HepG2 (cell line): ENCODE measurements around the gene CASZ1. TPM values are rescaled to one million over a fixed set of nuclear protein-coding genes. Genes with fewer than 3 reads are reported as not detected.

Experiments
- ATAC-seq: fragments of 200-7000 bp; cut with Tn5 transposase; 3 replicates; pipeline ENCODE4 v1.9.1; 2020; ENCODE audit warnings: mild to moderate bottlenecking, moderate library complexity
- BruUV-seq: library from RNA; stranded (reverse); fragments of 400-500 nt; replicated peaks from 2 replicates; lab custom pipeline; 2021; lab: Mats Ljungman, UMichigan
- CTCF ChIA-PET: fragments of 300-600 bp; formaldehyde crosslinking; extraction: SDS; loops from one replicate; lab custom pipeline; 2021; ENCODE audit warnings: low total read pairs, inconsistent platforms, low intra/inter-chr PET ratio; lab: Yijun Ruan, JAX
- POLR2A ChIA-PET: fragments of 350-600 bp; sonication (Branson Sonifier 250); formaldehyde crosslinking; loops from one replicate; lab custom pipeline; 2020; ENCODE audit warnings: antibody characterized with exemption, inconsistent platforms; lab: Yijun Ruan, JAX
- DNase-seq: peaks from one replicate; pipeline ENCODE4 v3.0.0-alpha.2; 2015; ENCODE audit warnings: low spot score
- FAIRE-seq: peaks from 3 replicates; lab custom pipeline; 2011; peaks lifted over from hg19 to GRCh38; lab: Jason Lieb, UNC
- H2AFZ ChIP-seq: one replicate; pipeline ENCODE4 v1.6.1; 2011; ENCODE audit warnings: low read length, inconsistent platforms
- H3K27ac ChIP-seq: fragments of 300-600 bp; 3 replicates; pipeline ENCODE4 v1.8.0; 2011; ENCODE audit warnings: mixed run types, mild to moderate bottlenecking, mixed read lengths, low read length, inconsistent platforms; ENCODE audit not compliant: insufficient read depth; ENCODE audit errors: extremely low read length
- H3K27me3 ChIP-seq, 2 experiments: fragments of 200-600 bp in 1 of 2; 2 replicates in 1 of 2; 3 replicates in 1 of 2; pipeline versions ENCODE4 v1.6.0 to v1.8.0; 2011; ENCODE audit warnings: low read length in 2 of 2, mild to moderate bottlenecking in 2 of 2, moderate library complexity in 2 of 2, inconsistent platforms in 1 of 2; ENCODE audit not compliant: insufficient read depth in 2 of 2, control insufficient read depth in 1 of 2
- H3K36me3 ChIP-seq, 2 experiments: fragments of 200-600 bp in 1 of 2; replicated peaks in 1 of 2; 2 replicates in 1 of 2; 3 replicates in 1 of 2; pipeline versions ENCODE4 v1.5.1 to v1.8.0; 2011; ENCODE audit warnings: low read length in 2 of 2, inconsistent platforms in 1 of 2; ENCODE audit not compliant: insufficient read depth in 2 of 2, control insufficient read depth in 1 of 2
- H3K4me1 ChIP-seq: 2 replicates; pipeline ENCODE4 v1.5.1; 2012; ENCODE audit warnings: low read length, inconsistent platforms; ENCODE audit not compliant: insufficient read depth
- H3K4me2 ChIP-seq: 2 replicates; pipeline ENCODE4 v1.6.0; 2011; ENCODE audit warnings: low read depth, low read length, inconsistent platforms
- H3K4me3 ChIP-seq, 3 experiments: fragments of 200-600 bp in 1 of 3; sonication (generic), shearing (Covaris generic) in 1 of 3; replicated peaks in 1 of 3; 2 replicates each; pipeline ENCODE4 v1.5.1; 2011 to 2016; ENCODE audit warnings: low read length in 3 of 3, inconsistent platforms in 2 of 3, low read depth in 2 of 3, mild to moderate bottlenecking in 2 of 3, control low read depth in 1 of 3, mixed read lengths in 1 of 3; ENCODE audit not compliant: insufficient read depth in 1 of 3
- H3K79me2 ChIP-seq: one replicate; pipeline ENCODE4 v1.6.1; 2011; ENCODE audit warnings: low read length, inconsistent platforms; ENCODE audit not compliant: insufficient read depth
- H3K9ac ChIP-seq: 2 replicates; pipeline ENCODE4 v1.6.0; 2011; ENCODE audit warnings: mild to moderate bottlenecking, low read depth, low read length, inconsistent platforms; ENCODE audit not compliant: insufficient read depth
- H3K9me3 ChIP-seq: 2 replicates; pipeline ENCODE4 v1.5.1; 2012; ENCODE audit warnings: mild to moderate bottlenecking, low read length
- H4K20me1 ChIP-seq: 2 replicates; pipeline ENCODE4 v1.6.0; 2011; ENCODE audit warnings: inconsistent platforms, mild to moderate bottlenecking, low read length, moderate library complexity; ENCODE audit not compliant: insufficient read depth
- ATF2 ChIP-seq: sonication (generic); formaldehyde crosslinking; IDR thresholded peaks from 2 replicates; pipeline ENCODE4 v1.4.0; 2020; ENCODE audit warnings: missing genetic modification reagents
- EED ChIP-seq: sonication (generic); formaldehyde crosslinking; IDR thresholded peaks from 2 replicates; pipeline ENCODE4 v1.5.0; 2020; ENCODE audit warnings: mild to moderate bottlenecking, missing genetic modification reagents
- ETV6 ChIP-seq: sonication (generic); formaldehyde crosslinking; conservative IDR thresholded peaks from 2 replicates; pipeline ENCODE4 v1.4.0; 2020; ENCODE audit warnings: missing genetic modification reagents
- HNF4G ChIP-seq, 2 experiments: sonication (generic) in 1 of 2; formaldehyde crosslinking in 1 of 2; IDR thresholded peaks; 2 replicates each; pipeline versions ENCODE4 v1.4.0 to v1.6.1; 2011 to 2020; ENCODE audit warnings: borderline replicate concordance in 2 of 2, low read depth in 2 of 2, mild to moderate bottlenecking in 2 of 2, low read length in 1 of 2, missing genetic modification reagents in 1 of 2, moderate library complexity in 1 of 2
- KLF12 ChIP-seq: sonication (generic); formaldehyde crosslinking; IDR thresholded peaks from 2 replicates; pipeline ENCODE4 v1.4.0; 2020; ENCODE audit warnings: missing genetic modification reagents, borderline replicate concordance
- KMT2A ChIP-seq: sonication (generic); formaldehyde crosslinking; IDR thresholded peaks from 2 replicates; pipeline ENCODE4 v1.4.0; 2020; ENCODE audit warnings: missing genetic modification reagents
- MED13 ChIP-seq: sonication (generic); formaldehyde crosslinking; IDR thresholded peaks from 2 replicates; pipeline ENCODE4 v1.5.0; 2020; ENCODE audit warnings: missing genetic modification reagents
- NAIF1 ChIP-seq: sonication (generic); formaldehyde crosslinking; IDR thresholded peaks from 2 replicates; pipeline ENCODE4 v1.5.0; 2020; ENCODE audit warnings: mild to moderate bottlenecking, missing genetic modification reagents, borderline replicate concordance
- RAD51 ChIP-seq: fragments of 450-650 bp; IDR thresholded peaks from 2 replicates; pipeline ENCODE4 v1.6.1; 2016; ENCODE audit warnings: borderline replicate concordance
- RBFOX2 ChIP-seq: fragments of 200-400 bp; formaldehyde crosslinking; IDR thresholded peaks from 2 replicates; pipeline ENCODE4 v1.6.1; 2017; ENCODE audit warnings: low read depth, mild to moderate bottlenecking, low read length
- RCOR2 ChIP-seq: IDR thresholded peaks from 2 replicates; pipeline ENCODE4 v1.6.1; 2016; ENCODE audit warnings: missing biosample characterization, missing genetic modification reagents
- SKI ChIP-seq: fragments of 450-650 bp; IDR thresholded peaks from one replicate; pipeline ENCODE4 v1.6.1; 2018; ENCODE audit warnings: mild to moderate bottlenecking; ENCODE audit not compliant: partially characterized antibody
- ZBTB33 ChIP-seq: sonication (generic); formaldehyde crosslinking; IDR thresholded peaks from 2 replicates; pipeline ENCODE4 v1.4.0; 2020; ENCODE audit warnings: missing genetic modification reagents
- ZFP90 ChIP-seq: sonication (generic); formaldehyde crosslinking; IDR thresholded peaks from 2 replicates; pipeline ENCODE4 v1.8.0; 2022; ENCODE audit warnings: missing genetic modification reagents, mild to moderate bottlenecking, inconsistent platforms, borderline replicate concordance
- ZIK1 ChIP-seq: sonication (generic); formaldehyde crosslinking; IDR thresholded peaks from 2 replicates; pipeline ENCODE4 v1.5.0; 2020; ENCODE audit warnings: mild to moderate bottlenecking, low read depth, missing genetic modification reagents, borderline replicate concordance
- ZNF326 ChIP-seq: sonication (generic); formaldehyde crosslinking; IDR thresholded peaks from 2 replicates; pipeline ENCODE4 v1.4.0; 2020; ENCODE audit warnings: missing genetic modification reagents, borderline replicate concordance
- ZNF672 ChIP-seq: sonication (generic); formaldehyde crosslinking; IDR thresholded peaks from 2 replicates; pipeline ENCODE4 v1.8.1; 2022; ENCODE audit warnings: missing genetic modification reagents
- WGBS: methylation state at CpG from one replicate; pipeline ENCODE4 v1.1.6; 2017; ENCODE audit warnings: low lambda C conversion rate; 5-methylcytosine and 5-hydroxymethylcytosine counted together
- in situ Hi-C: cut with HindIII; loops from 2 replicates; pipeline ENCODE4 v1.10.0; 2017; ENCODE audit warnings: low pct_unique_long_range_greater_than_20kb; ENCODE audit not compliant: extremely low pct_ligation_motif_present
- intact Hi-C: fragments of 100-400 bp; cut with micrococcal nuclease; formaldehyde crosslinking; loops from one replicate; pipeline ENCODE4 v1.10.0; 2022; ENCODE audit not compliant: unreplicated experiment
- polyA plus RNA-seq, 8 experiments: library from polyadenylated mRNA; depleted of rRNA in 3 of 8; stranded (reverse) in 7 of 8; unstranded in 1 of 8; fragments of >200 nt; fragmentation: Illumina TruSeq in 4 of 8; extraction: Trizol in 4 of 8; gene quantifications; 2 replicates each; pipeline versions ENCODE4 v1.2.1 to v1.2.3, GENCODE V29; 2011 to 2016; ENCODE audit warnings: low read depth in 4 of 8, missing spikeins in 1 of 8, mixed read lengths in 1 of 8; ENCODE audit not compliant: insufficient read depth in 1 of 8
- total RNA-seq, 5 experiments: library from RNA; depleted of rRNA; stranded (reverse); fragments of >200 nt; fragmentation: Illumina TruSeq; extraction: Trizol; gene quantifications; 2 replicates each; pipeline ENCODE4 v1.2.3, GENCODE V29; 2016; ENCODE audit warnings: low read depth in 1 of 5
- TF ChIP-seq, protein P1 (sequence below): IDR thresholded peaks from 2 replicates; pipeline ENCODE4 v1.6.1; 2018; ENCODE audit warnings: missing genetic modification reagents, mild to moderate bottlenecking, missing compliant biosample characterization

Gene CASZ1
- total and polyA plus RNA-seq, 2 of the 13 experiments (the other 11 are each of a cell fraction or from before 2014, with no cell fraction given), result 1.9 to 3.7 TPM

DNA sequence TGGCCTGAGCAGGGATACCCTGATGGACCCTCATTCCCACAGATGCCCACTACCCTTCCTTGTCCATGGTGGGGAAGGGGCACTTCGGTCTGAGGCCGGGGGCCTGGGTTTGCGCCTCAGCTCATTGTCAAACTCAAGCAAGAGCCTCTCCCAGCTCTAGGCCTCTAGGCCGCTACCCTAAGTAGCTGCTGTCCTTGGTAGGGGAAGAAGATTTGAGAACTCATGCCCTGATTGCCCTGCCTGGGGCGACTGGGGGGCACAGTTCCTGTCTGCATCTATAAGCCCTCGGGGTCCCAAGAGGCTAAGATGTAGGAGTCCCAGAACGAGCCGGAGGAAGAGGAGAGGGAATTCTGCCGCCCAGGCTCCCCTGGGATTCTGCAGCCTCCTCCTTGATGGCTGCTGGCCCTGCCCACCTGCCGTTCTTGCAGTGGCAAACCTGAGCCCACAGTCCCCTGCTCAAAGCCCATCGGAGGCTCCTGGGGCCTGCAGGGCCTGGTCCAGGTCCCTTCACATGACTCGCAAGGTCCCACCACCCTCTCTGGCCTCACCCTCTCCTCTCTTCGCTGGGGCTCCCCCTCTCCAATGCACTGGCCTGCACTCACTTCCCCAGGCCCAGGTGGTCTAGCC lies 20.4 kb upstream of the CASZ1 start:
- 29% methylated on average over 5 of the region's 13 CpGs for WGBS
- no peak for ATAC-seq
- Histone ChIP-seq H3K9ac (no peak overlapping the region), H3K4me2 (no peak overlapping the region), H2AFZ (no peak overlapping the region), H3K9me3 (no peaks in the 10 kb centered on the region), H3K4me3 (no peak overlapping the region), H3K27me3 (peaks cover 14 to 36% of the 10 kb centered on the region in 2 experiments), H3K79me2 (no peaks in the 10 kb centered on the region), H4K20me1 (no peaks in the 10 kb centered on the region), H3K36me3 (no peaks in the 10 kb centered on the region), H3K27ac (no peak overlapping the region), H3K4me1 (peaks cover 14% of the 10 kb centered on the region)
- in situ Hi-C loops (no loop called here), intact Hi-C loops (no loop called here)
- TF ChIP-seq KLF12 (CRISPR knock-in tag) (no peak), RAD51 (no peak), EED (CRISPR knock-in tag) (no peak), ZNF326 (no peak), MED13 (no peak), RCOR2 (no peak), RBFOX2 (no peak), ETV6 (CRISPR knock-in tag) (no peak), ZFP90 (CRISPR knock-in tag) (no peak), NAIF1 (CRISPR knock-in tag) (no peak), HNF4G (IDR thresholded peaks at IDR 0.05; ENCODE audit: borderline replicate concordance, low read depth, low read length) (no peak), HNF4G (CRISPR knock-in tag; IDR thresholded peaks at IDR 0.05; ENCODE audit: borderline replicate concordance, low read depth) (no peak), SKI (no peak), ZIK1 (no peak), ZBTB33 (CRISPR knock-in tag) (no peak), ZNF672 (CRISPR knock-in tag) (no peak), KMT2A (no peak), ATF2 (CRISPR knock-in tag) (no peak)
- TF ChIP-seq, protein P1, sequence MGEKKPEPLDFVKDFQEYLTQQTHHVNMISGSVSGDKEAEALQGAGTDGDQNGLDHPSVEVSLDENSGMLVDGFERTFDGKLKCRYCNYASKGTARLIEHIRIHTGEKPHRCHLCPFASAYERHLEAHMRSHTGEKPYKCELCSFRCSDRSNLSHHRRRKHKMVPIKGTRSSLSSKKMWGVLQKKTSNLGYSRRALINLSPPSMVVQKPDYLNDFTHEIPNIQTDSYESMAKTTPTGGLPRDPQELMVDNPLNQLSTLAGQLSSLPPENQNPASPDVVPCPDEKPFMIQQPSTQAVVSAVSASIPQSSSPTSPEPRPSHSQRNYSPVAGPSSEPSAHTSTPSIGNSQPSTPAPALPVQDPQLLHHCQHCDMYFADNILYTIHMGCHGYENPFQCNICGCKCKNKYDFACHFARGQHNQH (CRISPR knock-in tag), result no peak
- no TSS peak for BruUV-seq
- no peak for DNase-seq
- CTCF ChIA-PET, result no interaction called here
- FAIRE-seq, result no peak
- POLR2A ChIA-PET, result no interaction called here
